T-helper 2 cell treated with Interferon-gamma antibody and Interleukin-4, amounts not matched to agents 100 ng/mL and 5 ng/mL, for 36 hours (primary cell): Measurements from ENCODE around the gene SCUBE3. TPM values are rescaled to one million over a fixed set of nuclear protein-coding genes. Genes with fewer than 3 reads are reported as not detected.

Source experiments
- intact Hi-C: fragments of 100-400 bp; cut with micrococcal nuclease; formaldehyde crosslinking; loops from one replicate; pipeline ENCODE4 v1.15.1; 2023
- total RNA-seq: library from RNA; stranded (reverse); gene quantifications from 2 replicates; pipeline ENCODE4 v1.2.3, GENCODE V29; 2022

Gene SCUBE3
- not detected in 2 replicates for total RNA-seq

DNA sequence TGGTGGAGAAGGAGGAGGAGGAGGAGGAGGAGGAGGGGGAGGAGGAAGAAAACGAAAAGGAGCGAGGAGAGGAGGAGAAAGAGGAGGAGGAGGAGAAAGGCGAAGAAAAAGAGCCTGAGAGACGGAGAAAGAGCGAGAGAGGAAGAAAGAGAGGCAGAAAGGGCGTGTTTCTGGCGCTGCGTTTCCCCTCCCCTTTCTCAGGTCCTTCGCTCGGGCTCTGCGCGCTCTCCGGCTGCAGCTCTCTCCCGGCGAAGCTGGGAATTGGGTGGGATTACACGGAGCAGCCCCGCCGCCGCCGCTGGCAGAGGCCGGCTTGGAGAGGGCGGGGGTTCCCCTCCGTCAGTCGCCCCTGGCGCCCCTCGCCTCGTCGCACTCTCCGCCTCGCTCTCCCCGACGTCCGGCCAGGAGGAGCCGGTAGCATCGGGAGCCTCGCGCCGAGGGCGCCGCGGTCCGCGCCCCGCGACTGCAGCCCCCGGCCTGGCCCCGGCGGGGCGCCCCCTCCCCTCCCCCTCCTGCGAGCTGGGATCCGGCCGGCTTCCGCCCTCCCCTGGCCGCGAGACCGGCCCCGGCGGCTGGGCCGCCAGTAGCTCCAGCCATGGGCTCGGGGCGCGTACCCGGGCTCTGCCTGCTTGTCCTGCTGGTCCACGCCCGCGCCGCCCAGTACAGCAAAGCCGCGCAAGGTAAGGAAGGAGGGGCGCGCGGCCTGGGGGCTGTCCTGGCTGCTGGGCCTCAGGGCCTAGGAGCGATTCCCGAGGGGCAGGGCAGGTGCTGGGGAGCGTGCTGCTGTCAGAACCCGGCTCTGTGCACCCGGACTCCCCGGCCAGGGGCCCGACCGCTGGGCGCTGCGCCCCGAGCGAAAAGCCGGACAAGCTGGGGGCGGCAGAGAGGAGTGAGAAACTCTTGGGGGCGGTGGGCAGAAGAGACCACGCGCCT lies at the start of gene SCUBE3:
TSS of gene SCUBE3 (plus strand) at position 133 of the 933 bp plus-strand sequence. CDS start at position 596, 463 bp downstream.
- intact Hi-C loops: no loop called here

DNA sequence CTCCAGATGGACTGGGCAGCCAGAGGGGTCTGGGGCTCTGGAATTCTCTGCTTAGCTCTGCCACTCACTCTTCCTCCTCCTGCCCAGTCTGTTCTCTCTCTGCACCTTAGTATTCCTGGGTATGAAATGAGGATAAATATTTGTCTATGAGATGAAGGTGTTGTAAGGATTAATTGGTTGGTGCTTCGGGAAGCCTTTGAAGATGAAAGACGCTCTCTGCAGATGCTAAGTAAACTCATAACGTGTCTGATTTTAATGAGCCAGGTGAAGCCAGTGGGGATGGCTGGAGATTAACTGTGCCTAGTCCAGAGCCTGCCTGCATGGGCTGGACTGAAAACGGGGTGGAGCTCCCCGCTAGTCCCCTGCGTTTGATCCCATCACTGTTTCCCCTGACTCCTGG lies 49.5 kb upstream of the SCUBE3 start:
- intact Hi-C loops: no loop called here

DNA sequence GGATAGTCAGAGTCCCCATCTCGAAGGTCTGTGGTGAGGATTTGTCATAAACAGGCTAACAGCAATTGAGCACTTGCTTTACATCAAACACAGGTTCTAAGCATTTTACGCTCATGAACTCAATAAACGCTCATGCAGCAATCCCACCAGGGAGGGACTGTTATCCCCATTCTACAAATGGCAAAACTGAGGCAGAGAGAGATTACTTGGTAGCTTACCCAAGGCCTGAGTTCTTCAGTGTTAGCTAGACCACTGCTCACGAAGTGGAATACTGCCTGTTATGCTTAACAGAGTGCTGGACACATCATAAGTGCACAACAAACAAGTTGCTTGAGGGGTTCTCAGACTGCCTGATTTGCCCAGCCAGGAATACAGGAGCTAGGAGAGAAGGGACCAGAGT lies 48.9 kb upstream of the SCUBE3 start:
- intact Hi-C loops: no loop called here

DNA sequence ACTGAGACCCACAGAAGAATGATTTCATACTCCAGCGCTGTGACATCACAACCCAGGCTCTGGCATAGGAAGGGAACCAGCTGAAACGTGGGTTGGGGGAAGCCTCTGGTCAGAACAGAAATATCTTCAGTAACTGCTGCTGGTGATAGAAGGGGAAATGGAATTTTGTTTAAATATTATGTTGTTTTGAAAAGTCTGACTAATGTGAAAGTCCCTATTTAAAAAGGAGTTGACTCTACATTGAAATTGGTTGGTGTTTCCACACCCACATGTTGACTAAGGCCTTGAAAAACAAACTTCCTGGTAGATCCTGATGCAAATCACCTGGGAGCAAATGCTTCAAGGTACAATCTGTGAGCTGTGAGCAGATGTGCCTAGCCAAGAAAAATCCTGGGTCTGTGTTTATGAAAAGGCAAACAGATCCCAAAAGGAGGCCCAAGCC lies 48.1 kb upstream of the SCUBE3 start:
- intact Hi-C loops: no loop called here

DNA sequence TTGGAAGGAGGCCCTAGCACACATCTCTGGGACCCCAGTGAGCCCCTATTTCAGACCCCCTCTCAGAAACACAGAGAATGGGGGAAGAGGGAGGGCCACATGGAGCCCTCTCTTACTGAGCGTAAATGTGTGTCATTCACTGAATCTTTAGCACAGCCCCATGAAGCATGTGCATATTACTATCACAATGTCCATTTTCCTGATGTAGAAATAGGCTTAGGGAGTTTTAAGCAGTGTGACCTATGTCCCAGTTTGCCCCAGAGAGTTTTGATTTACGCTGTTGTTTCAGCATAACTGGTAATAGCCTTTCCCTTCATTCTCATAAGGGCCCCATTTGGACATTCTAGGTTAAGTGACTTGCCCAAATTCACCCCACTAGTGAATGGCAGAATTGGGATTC lies 47.6 kb upstream of the SCUBE3 start:
- intact Hi-C loops: no loop called here

DNA sequence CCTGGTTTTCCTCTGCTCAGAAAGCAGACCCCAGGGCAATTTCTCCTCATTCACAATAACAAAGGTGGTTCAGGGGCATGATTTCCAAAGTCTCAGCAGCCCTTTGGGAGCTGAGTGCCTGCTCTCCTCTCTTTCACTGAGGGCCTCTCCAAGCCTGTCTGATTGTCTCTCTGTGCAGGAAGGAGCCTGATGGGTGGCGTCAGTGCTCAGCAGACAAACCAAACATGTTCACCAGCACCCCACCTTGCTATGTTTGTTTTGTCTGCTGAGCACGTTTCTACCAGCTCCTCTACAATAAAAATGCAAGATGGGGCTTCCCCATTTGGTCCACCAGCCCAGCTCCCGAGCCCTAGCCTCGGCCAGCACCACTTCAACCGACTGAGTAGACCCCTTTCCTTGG lies 47.2 kb upstream of the SCUBE3 start:
- intact Hi-C loops: no loop called here

DNA sequence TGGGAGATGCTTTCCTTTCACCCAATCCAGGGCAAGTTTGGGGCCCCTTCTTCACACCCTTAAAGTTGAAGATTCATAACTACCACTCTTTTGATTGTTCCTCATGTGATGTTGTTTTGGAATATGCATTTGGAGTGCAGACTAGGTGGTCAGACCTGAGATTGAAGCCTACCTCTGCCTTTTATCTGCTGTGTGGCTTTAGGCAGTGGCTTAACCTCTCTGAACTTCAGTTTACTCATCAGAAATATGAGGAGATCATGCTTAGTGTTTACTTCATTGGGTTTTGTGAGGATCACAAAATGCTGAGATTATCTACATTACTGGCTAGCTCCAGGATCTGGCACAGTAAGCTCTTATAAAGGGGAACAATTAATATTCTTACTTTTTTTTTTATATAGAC lies 46.3 kb upstream of the SCUBE3 start:
- intact Hi-C loops: no loop called here

DNA sequence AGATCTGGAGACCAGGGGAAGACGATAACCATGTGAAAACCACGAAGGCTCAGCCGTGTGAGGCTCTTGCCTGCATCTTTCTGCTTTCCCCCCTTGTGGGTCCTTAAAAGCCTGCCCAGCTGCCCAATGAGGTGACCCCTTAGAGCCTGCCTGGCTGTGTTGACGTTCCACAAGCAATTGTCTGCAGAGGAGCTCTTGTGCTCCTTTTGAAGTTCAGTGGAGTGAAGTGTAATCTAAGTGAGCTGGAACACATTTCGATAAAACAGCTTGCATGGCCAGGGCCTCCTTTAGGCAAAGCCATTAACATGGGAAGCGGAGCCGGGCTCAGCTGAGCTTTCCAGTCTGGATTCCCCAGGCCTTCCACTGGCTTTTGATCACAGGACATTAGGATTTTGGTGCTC lies 45.3 kb upstream of the SCUBE3 start:
- intact Hi-C loops: no loop called here

DNA sequence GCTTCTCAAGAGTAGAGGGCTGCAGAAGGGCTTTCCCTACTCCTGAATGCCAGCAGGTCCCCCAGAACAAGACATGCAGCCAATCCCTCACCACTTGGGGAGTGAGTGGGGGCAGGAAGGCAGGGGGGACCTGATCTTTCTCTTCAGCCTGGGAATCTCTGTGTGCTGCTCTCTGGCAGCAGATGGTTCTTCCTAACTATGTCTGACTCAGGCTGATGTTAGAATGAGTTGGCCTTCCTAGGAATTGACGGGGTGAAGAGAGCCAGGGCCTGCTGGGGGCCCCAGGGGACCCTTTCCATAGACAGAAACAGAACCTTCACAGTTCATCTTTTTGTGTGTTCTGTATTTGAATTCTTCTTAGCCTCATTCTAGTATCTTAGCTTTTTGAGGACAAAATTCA lies 43.6 kb upstream of the SCUBE3 start:
- intact Hi-C loops: no loop called here

DNA sequence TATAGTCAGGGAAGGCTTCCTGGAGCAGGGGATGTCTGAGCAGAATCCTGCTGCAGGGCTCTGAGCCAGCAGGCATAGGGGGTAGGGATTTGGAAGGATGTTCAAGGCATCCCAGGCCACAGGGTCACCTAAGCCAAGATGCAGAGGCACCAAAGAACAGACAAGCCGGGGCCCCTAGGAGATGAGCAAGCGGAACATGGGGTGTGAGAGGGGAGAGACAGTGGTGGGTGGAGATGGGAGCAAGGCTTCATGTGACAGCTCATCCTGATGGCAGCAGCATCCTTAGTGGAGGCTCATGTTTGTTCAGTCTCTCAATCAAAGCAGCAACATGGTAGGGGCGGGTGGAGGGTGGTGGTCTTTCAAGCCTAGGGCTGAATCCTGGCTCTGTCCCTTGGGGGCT lies 42.9 kb upstream of the SCUBE3 start:
- intact Hi-C loops: no loop called here

DNA sequence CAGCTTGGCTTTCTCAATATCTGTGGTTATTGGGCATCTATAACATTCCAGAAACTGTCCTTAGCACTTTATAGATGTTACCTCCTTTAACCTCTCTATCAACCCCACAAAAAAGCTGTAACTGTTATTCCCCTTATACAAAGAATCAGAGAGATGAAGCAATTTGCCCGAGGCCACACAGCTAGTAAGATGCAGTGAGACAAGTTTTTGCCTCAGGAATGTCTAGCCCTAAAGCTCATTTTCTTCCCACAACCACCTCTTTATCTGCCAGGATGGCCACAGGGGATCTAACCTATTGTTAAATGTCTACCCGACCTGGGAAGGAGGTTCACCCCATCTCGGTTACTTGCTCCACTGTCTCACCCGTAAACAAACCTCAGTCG lies 40.7 kb upstream of the SCUBE3 start:
- intact Hi-C loops: no loop called here

DNA sequence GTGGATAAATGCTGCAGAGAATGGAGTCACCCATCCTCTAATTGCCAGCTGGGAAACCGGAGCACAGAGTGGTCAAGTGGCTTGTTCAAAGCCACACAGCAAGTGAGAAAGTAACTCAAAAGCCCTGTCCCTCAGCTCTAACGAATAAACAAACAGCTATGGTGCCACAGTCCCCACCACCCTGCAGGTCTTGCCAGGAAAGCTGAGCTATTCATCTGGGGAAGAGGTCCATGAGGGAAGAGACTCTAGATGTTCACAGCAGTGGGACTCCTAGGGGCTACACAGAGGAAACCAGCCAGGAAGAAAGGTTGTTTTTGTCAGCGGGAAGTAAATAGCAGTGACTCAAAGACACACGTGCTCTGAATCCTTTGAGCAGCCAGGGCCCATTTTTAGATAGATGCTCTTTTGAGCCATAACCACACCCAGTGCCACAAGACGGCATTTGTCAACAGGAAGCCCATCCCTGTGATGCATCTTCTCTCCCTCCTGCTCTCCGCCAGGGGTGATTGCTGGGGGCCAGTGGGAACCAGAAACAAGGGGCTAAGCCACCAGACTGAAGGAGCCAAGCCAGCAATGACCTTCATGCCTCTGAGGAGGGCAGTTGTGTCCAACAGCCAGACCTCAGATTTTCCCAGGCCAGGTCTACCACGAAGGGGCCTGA lies 40.2 kb upstream of the SCUBE3 start:
- intact Hi-C loops: no loop called here

DNA sequence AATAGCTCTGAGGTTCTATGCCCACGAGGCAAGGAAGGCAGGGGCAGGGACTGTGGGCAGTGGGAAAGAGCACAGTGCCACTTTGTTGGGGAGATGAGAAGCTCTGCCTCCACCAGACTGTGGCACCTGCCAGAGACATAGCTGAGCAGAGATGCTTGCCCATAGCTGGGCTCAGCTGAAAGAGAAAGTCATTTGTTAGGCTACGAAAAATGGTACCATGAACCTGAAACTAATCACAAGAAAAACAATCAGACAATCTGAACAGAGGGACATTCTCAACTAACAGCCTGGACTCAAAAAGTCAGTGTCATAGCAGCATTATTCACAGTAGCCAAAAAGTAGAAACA lies 39.7 kb upstream of the SCUBE3 start:
- intact Hi-C loops: no loop called here

DNA sequence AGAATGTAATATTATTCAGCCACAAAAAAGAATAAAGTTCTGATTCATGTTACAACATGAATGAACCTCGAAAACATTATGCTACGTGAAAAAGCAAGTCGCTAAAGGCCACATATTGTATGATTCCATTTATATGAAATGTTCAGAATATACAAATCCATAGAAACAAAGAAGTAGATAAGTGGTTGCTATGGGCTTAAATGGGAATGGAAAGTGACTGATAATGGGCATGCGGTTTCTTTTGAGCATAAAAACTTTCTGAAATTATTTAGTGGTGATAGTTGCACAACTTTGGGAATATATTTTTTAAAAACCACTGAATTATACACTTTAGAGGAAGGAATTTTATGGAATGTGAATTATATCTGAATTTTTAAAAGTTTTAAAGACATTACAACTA lies 39.3 kb upstream of the SCUBE3 start:
- intact Hi-C loops: no loop called here

DNA sequence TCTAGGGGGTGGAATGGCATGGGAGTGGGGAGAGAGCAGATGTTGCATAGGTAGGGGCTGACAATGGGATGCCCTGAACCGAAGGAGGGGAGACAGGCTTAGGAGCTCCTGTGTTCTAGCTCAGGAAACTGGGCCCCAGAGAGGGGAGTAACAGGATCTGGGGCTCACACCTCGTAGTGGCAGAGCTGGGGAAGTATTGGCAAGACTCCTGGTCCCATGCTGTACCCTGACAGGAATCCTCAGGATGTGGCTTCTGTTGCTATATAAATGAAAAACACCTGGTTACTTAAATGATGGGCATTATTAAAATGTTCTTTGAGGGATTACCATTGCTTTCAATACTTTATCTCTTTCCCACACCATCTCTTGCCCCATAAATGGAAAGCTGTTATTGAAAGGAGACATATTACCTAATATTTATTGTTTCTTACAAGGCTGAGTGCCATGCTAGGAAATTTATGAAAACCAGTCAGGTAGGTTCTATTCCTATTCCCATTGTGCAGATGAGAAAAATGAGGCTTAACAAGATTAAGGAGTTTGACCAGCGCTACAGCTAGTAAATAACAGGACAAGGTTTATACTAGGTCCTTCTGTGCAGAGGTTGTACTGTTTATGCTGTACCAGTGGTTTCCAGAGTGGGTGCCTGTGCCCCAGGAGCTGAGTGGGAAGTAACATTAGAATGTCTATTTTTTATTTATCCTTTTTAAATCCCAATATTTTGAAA lies 37.3 kb upstream of the SCUBE3 start:
- intact Hi-C loops: no loop called here

DNA sequence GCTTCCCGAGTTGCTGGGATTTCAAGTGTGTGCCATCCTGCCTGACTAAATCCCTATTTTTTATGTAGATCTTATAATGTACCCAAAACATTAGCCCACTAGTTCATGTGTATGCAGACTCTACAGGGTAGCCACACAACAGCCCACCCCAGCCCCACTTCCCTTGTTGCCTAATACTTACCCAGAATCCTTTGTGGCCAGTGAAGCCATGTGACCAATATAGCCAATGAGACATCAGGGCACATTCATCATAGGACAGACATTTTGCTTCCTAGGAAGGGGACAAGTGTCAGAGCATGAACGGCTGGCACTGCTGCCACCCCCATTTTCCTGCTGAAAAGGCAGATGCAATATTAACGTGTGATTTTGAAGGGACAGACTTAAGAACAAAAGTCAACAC lies 36.6 kb upstream of the SCUBE3 start:
- intact Hi-C loops: no loop called here

DNA sequence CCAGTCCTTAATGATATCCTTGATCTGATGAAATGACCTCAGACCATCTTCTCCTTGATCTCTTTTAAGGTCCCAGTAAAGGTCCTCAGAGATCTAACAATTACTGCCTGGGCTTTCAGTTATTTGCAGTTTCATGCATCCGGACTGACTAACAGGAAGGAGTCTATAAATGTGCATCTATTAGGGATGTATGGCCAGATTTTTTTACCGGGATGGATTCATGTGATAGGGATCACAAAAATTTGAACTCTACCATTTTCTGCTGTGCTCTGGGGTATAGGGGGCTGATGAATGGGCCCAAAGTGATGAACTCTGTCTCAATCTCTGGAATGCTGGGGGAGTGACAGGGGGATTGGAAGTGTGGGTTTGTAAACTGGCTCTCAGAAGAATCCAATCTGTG lies 36.2 kb upstream of the SCUBE3 start:
- intact Hi-C loops: no loop called here

DNA sequence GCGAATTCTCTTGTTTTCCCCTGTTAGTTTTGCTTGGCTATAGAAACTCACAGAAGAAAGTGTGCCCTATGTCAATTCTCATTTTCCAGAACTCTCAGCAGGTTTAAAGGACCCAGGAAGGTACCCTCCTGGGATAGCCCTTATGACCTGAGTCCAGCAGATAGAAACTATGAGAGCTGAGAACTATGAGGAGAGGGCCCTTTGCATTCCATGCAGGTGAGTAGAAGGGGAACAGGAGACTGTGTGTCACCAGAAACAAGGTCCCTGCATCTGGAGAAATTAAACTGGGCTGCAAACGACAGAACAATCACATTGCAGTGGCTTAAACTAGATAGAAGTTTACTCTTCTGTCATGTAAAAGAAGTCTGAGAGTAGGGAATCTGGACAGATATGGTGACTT lies 35.7 kb upstream of the SCUBE3 start:
- intact Hi-C loops: no loop called here

DNA sequence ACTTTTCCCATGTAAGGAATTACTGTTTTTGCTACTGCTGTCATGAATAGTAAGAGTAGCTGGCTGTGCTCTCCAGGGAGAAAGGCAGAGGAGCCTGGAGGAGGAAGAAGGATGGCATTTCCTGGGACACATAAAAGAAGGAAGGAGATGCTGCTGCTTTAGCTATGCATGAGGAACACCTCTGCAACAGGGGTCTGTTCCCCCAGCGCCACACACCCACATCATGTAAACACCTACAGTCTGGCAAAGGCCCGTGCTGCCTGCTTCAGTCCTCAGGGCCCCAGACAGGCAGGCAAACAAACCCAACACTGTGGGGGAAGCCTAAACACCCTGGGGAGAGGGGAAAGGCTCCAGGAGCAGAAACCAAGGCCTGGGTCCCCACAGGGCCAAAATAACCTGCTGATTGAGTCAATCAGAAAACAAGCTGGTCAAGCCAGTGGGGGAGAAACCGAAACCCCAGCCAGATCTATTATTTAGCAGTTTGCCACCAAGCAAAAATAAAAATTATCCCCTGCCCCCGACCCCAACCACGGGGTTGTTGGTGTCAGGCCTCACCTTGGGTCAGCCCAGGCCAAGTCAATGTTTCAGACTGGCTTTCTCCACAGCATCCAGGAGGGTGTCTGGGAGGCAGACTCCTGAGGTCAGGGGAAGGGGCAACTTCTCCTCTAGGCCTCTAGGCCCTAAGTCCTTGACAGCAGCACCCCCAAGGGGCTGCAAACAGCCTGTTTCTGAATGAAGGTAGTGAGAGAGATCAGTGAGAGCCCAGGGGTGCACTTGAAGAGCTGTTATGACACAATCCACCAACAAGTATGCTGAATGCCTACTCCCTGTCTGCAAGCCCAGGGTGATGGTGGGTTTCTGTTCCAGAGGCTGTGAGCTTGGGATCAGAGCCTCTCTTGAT lies 34.6 kb upstream of the SCUBE3 start:
- intact Hi-C loops: no loop called here

DNA sequence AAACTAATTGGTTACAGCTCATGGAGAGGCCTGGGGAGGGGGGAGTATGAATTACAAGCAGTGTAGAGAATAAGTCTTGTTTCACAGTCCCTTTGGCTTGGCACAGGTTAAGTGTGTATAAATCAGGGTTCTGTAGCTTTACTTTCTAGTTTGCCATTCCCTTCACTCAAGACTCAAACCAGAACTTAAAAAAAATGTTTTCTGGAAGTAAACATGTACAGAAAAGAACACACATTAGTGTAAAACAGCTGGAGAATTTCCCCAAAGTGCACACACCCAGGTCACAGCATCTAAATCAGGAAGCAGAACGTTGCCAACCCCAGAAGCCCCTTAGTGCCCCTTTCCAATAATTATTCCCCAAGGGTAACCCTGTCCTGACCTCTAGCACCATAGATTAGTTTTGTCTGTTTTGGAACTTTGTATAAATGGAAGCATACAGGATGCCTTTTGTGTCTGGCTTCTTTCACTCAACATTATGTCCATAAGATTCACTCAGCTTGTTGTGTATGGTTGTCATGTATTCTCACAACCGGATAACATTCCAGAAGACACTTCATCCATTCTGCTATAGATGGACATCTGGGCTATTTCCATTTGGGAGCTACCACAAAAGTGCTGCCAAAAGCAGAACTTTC lies 33.7 kb upstream of the SCUBE3 start:
- intact Hi-C loops: no loop called here
